GM10847 (cell line): Measurements from ENCODE around the gene SLC66A2.

Source experiments
- POLR2A ChIP-seq: IDR thresholded peaks from 2 replicates; pipeline ENCODE4 v1.6.1; 2011; ENCODE audit not compliant: insufficient read length; ENCODE audit errors: extremely low read depth

The SLC66A2 gene

DNA sequence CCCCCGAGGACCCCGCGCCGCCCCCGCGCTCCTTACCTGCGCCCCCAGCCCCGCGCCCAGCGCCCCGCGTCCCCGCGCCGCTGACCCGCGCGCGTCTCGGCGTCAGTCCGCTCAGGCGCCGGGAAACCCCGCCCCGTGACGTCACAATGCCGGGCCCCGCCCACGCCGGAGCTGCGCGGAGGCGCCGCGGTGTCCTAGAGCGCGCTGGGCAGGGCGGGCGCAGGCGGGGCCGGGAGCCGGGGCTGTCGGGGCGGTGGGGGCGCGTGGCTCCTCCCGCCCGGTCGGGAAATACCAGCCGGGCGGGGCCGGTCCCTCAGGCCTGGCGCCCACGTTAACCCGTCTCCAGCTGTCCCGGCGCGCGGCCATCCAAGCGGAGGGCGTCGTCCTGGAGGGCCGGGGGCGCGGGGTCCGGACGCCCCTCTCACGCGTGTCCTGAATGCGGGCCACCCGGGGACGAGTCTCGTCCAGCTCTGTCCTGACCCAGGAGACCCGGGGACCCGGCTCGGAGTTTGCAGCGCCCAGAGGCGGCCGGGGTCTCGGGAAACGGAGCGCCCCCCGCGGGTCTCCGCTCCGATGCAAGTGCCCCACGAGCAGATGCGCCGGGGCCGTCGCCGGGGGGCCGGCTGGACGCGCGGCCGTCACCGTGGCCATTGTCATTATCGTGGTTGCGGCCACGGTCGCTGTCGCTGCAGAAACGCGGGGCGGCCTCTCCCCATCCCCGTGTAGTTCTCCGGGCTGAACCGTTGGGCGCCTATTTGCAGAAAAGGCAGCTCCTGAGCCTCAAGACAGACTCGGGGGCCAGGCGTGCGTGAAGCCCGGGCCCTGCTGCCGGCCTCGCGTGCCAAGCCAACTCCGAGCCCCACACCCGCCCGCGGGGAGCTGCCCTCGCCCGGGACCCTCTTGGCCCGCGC lies at the start of gene SLC66A2:
TSS of gene SLC66A2 (minus strand) at position 109 of the 911 bp plus-strand sequence. CDS start 727 bp downstream, outside the sequence.
- peak; percentile 47 for TF ChIP-seq POLR2A

- no peak for TF ChIP-seq POLR2A
These were observed 49.4 kb upstream of the SLC66A2 start for GRCh38 chr18:80000877-80001276.

DNA sequence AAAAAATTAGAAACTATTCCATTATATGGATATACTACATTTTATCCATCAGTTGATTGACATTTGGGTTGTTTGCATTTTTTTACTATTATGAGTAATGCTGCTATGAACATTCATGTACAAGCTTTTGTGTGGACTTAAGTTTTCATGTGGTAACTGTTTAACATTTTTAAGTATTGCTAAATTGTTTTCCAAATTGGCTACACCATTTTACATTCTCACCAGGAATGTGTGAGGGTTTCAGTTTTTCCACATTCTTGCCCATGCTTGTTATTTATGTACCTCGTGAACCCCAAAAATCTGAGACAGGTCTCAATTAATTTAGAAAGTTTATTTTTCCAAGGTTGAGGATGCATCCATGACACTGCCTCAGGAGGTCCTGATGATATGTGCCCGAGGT lies 40.0 kb upstream of the SLC66A2 start:
- no peak for TF ChIP-seq POLR2A

- TF ChIP-seq POLR2A, result no peak
These were observed 37.7 kb upstream of the SLC66A2 start for GRCh38 chr18:79989195-79989497.

DNA sequence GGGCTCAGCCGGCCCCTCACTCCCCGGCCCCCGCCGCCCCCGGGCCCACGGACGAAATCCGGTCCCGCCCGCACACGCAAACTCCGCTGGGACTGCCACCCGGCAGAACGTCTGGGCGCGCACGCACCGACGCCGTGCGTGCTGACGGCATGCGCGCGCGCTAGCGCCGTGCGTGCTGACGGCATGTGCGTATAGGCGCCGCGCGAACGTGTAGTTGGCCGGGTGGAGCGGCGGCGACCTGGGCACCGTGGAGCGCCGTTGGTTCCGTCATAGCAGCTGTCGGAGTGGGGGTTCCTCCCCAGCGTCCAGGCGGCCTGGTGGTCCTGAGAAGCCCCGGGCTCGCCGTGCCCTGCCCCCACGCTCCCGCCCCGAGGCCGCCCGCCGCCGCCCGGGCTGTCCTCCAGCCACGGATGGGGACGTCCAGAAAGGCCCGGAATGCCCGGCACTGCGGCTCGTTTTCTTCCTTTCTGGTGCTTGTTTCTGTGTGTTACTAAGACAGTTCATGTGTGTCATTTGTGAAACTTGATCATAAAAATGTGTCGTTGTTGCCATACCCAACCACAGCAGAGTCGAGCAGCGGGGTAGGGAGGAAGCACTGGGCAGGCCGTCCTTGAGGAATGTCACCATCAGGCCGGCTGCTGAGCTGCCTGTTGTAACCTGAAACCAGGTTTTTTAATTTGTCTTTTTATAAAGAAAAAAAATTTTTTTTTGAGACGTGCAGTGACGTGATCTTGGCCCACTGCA lies 37.2 kb upstream of the SLC66A2 start, which contains the start of gene TXNL4A:
TSS of gene TXNL4A (minus strand) at position 113 of the 744 bp plus-strand sequence. CDS start 171 bp downstream, outside the sequence.
- TF ChIP-seq POLR2A, result peak; percentile 94

GRCh38 chr18:79988071-79988450 lies 36.6 kb upstream of the SLC66A2 start:
- no peak for TF ChIP-seq POLR2A

DNA sequence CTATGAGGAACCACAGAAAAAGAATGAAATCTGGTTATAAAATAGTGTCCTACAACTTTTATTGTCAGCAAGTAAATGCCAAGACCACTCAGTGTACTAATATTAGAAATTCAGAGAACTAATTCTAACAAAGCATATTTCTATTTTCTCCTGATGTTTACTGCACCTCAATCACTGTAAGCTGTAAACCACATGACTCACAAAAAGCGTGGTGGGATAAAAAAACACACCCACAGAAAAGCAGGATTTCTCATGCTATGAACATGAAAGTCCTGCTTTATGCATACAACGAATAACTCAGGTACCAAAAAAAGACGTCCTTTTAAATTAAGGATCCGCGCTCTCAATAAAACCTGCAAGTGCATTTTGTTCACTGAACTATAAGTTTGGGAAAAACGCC lies 36.1 kb upstream of the SLC66A2 start:
- TF ChIP-seq POLR2A, result no peak

- TF ChIP-seq POLR2A, result no peak
These were observed 35.3 kb upstream of the SLC66A2 start for GRCh38 chr18:79986726-79987125.

GRCh38 chr18:79985172-79985571 lies 33.7 kb upstream of the SLC66A2 start:
- TF ChIP-seq POLR2A, result no peak

DNA sequence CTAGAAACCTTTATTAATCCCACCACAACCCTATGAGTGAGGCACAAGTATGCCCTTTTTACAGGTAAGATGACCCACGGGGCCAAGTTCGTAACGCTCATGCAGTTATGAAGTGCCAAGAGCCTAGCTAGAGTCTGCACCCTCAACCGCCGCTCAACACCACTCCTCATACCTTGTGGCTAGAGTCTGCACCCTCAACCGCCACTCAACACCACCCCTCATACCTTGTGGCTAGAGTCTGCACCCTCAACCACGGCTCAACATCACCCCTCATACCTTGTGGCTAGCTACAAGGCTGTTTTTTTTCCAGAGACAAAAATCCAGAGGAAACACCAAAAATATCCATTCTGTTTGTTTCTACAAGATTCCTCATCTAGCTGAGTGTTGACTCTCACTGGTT lies 32.3 kb upstream of the SLC66A2 start:
- TF ChIP-seq POLR2A, result no peak

DNA sequence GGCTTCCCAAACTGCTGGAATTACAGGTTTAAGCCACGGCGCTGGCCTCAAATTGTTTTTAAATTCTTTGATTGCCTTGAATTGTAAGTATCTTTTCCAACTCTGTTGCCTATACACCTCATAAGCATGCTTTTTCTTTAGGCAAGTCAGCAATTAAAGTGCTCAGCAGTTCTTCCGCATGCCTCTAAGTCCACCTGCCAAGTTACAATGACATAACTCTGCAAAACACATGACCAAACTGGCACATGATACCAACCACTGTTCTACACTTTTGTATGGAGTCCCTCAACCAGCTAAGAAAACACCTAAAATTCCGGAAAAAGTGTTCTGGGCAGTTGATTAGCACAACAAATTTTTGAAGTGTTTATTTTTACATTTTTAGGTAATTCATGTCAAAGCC lies 31.8 kb upstream of the SLC66A2 start:
- no peak for TF ChIP-seq POLR2A

GRCh38 chr18:79982736-79983135 lies 31.3 kb upstream of the SLC66A2 start:
- TF ChIP-seq POLR2A, result no peak

GRCh38 chr18:79980585-79980984 lies 29.1 kb upstream of the SLC66A2 start:
- no peak for TF ChIP-seq POLR2A

GRCh38 chr18:79979843-79980242 lies 28.4 kb upstream of the SLC66A2 start:
- no peak for TF ChIP-seq POLR2A

GRCh38 chr18:79975985-79976680 lies 24.7 kb upstream of the SLC66A2 start:
- no peak for TF ChIP-seq POLR2A

GRCh38 chr18:79975043-79975442 lies 23.6 kb upstream of the SLC66A2 start:
- no peak for TF ChIP-seq POLR2A
